Natural killer cell (primary cell): ENCODE data around the gene BRINP2. TPM values are rescaled to one million over a fixed set of nuclear protein-coding genes. Genes with fewer than 3 reads are reported as not detected.

ENCODE experiments used
- ATAC-seq, 3 donors: fragments of 150-1000 bp in 2 of 3; fragments of 200-7000 bp in 1 of 3; cut with Tn5 transposase; 1 replicate in 1 of 3; 2 replicates in 2 of 3; pipeline ENCODE4 v1.10.0; 2021; ENCODE audit warnings: mild to moderate bottlenecking in 2 of 3, moderate library complexity in 2 of 3
- DNase-seq, 2 donors: peaks; one replicate each; pipeline versions ENCODE4 v3.0.0 to v3.0.0-alpha.2; 2013 to 2021; ENCODE audit warnings: mixed read lengths in 1 of 2
- H3K27ac ChIP-seq: one replicate; pipeline ENCODE4 v1.5.1; 2013; ENCODE audit warnings: mild to moderate bottlenecking, low read length
- H3K27me3 ChIP-seq: one replicate; pipeline ENCODE4 v1.6.1; 2013; ENCODE audit warnings: low read length; ENCODE audit not compliant: control insufficient read depth, insufficient read depth
- H3K36me3 ChIP-seq: one replicate; pipeline ENCODE4 v1.6.1; 2013; ENCODE audit warnings: low read length; ENCODE audit not compliant: control insufficient read depth, insufficient read depth
- H3K4me1 ChIP-seq: one replicate; pipeline ENCODE4 v1.6.1; 2013; ENCODE audit warnings: low read length; ENCODE audit not compliant: control insufficient read depth, insufficient read depth
- H3K4me3 ChIP-seq: one replicate; pipeline ENCODE4 v1.5.1; 2013; ENCODE audit warnings: low read length
- H3K9me3 ChIP-seq: one replicate; pipeline ENCODE4 v1.6.1; 2013; ENCODE audit warnings: low read length; ENCODE audit not compliant: control insufficient read depth, insufficient read depth
- H3K27ac Mint-ChIP-seq, 2 donors: one replicate each; pipeline ENCODE4 v1.8.0; 2022; ENCODE audit warnings: mild to moderate bottlenecking in 2 of 2, mixed read lengths in 2 of 2, moderate library complexity in 1 of 2
- H3K27me3 Mint-ChIP-seq, 2 donors: one replicate each; pipeline ENCODE4 v1.8.0; 2022; ENCODE audit warnings: low read depth in 2 of 2, mixed read lengths in 2 of 2
- H3K36me3 Mint-ChIP-seq: one replicate; pipeline ENCODE4 v1.8.0; 2022; ENCODE audit warnings: mixed read lengths
- H3K4me1 Mint-ChIP-seq, 2 donors: one replicate each; pipeline ENCODE4 v1.8.0; 2022; ENCODE audit warnings: mixed read lengths in 2 of 2
- H3K4me3 Mint-ChIP-seq: one replicate; pipeline ENCODE4 v1.8.0; 2022; ENCODE audit warnings: mild to moderate bottlenecking, moderate library complexity, mixed read lengths
- H3K9me3 Mint-ChIP-seq, 2 donors: one replicate each; pipeline ENCODE4 v1.8.0; 2022; ENCODE audit warnings: mixed read lengths in 2 of 2
- WGBS: methylation state at CpG from one replicate; pipeline ENCODE4 v1.1.7; 2013; ENCODE audit warnings: missing lambda C conversion rate; ENCODE audit not compliant: insufficient coverage; 5-methylcytosine and 5-hydroxymethylcytosine counted together
- intact Hi-C: fragments of 100-400 bp; cut with micrococcal nuclease; formaldehyde crosslinking; loops from one replicate; pipeline ENCODE4 v1.14.2; 2022
- total RNA-seq, 4 donors: library from RNA; stranded (reverse); fragments of 120-200 nt in 1 of 4; gene quantifications; one replicate each; pipeline versions ENCODE4 v1.2.3 to v1.2.4, GENCODE V29; 2013 to 2022
- TF ChIP-seq, protein P1 (sequence below): fragments of 200-600 bp; IDR thresholded peaks from one replicate; pipeline ENCODE4 v1.8.0; 2022; ENCODE audit warnings: antibody characterized with exemption

Gene BRINP2
- total RNA-seq, 3 donors from 2014 or later (not counting 1 experiment from before 2014, with no cell fraction given), result not detected

DNA sequence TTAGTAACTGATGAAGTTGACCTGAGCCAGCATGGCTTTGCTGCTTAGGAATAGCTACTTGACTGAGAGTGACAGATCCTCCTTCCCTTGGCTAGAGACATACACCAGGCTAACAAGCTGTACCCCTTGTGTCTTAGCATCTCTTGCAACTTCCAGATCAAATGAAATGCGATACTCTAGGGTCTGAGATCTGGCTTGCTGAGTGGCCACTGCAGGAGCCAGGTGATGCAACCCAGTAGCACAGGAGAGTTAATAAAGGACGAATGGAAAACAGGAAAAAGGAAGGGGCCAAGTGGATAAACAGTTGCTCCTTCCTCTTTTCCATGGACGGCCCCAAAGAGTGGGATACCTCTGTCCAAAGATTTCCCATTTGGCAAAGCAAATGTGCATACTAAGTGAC lies 44.5 kb upstream of the BRINP2 start:
- DNase-seq, result no peak
- TF ChIP-seq, protein P1, sequence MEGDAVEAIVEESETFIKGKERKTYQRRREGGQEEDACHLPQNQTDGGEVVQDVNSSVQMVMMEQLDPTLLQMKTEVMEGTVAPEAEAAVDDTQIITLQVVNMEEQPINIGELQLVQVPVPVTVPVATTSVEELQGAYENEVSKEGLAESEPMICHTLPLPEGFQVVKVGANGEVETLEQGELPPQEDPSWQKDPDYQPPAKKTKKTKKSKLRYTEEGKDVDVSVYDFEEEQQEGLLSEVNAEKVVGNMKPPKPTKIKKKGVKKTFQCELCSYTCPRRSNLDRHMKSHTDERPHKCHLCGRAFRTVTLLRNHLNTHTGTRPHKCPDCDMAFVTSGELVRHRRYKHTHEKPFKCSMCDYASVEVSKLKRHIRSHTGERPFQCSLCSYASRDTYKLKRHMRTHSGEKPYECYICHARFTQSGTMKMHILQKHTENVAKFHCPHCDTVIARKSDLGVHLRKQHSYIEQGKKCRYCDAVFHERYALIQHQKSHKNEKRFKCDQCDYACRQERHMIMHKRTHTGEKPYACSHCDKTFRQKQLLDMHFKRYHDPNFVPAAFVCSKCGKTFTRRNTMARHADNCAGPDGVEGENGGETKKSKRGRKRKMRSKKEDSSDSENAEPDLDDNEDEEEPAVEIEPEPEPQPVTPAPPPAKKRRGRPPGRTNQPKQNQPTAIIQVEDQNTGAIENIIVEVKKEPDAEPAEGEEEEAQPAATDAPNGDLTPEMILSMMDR, result no peak
- no peak overlapping the region for H3K27ac Mint-ChIP-seq
- H3K27ac ChIP-seq, result no peak overlapping the region
- H3K27me3 Mint-ChIP-seq, result no peaks in the 10 kb centered on the region
- H3K4me3 ChIP-seq, result no peak overlapping the region
- peaks cover 7 to 10% of the 10 kb centered on the region in 2 donors for H3K9me3 Mint-ChIP-seq
- H3K27me3 ChIP-seq, result no peaks in the 10 kb centered on the region
- no peaks in the 10 kb centered on the region for H3K36me3 ChIP-seq
- peaks cover 3% of the 10 kb centered on the region for H3K9me3 ChIP-seq
- no peak overlapping the region for H3K4me3 Mint-ChIP-seq
- ATAC-seq, result no peak
- intact Hi-C loops, result no loop called here
- H3K36me3 Mint-ChIP-seq, result no peaks in the 10 kb centered on the region
- WGBS, result 34% methylated on average over 3 of the region's 3 CpGs
- H3K4me1 ChIP-seq, result no peaks in the 10 kb centered on the region
- H3K4me1 Mint-ChIP-seq, result no peaks in the 10 kb centered on the region

DNA sequence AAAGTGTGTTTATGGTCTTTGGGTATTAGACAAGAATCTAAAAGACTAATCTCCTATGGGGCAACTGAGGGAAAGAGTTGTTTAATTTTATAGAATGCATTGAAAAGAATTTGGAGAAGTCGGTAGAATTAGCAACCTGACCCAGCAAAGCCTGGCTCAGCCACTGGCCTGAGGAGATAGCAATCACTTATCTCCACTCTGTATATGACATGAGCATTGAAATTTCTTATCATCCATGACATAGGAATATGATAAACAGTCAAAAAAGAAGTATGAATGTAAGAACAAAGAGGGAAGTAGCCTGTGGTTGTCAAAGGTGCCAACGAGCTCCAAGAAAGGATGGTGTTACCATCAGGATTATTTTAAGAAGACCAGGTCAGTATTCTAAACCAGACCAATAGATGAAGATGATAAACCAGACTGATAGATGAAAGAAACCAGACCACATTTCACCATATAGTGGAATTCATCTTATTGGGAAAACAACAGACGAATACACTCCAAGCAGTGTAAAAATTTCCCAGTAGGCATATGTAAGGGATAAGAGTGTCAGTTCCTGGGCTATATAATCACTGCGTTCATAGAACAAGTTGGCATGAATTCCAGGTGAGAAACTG lies 42.0 kb upstream of the BRINP2 start:
- no peak overlapping the region for H3K27ac Mint-ChIP-seq
- no peak for ATAC-seq
- no peaks in the 10 kb centered on the region for H3K27me3 ChIP-seq
- no peak overlapping the region for H3K4me3 Mint-ChIP-seq
- intact Hi-C loops, result no loop called here
- no peak overlapping the region for H3K4me3 ChIP-seq
- no peak overlapping the region for H3K27ac ChIP-seq
- WGBS, result 86% methylated on average over 4 of the region's 4 CpGs
- no peaks in the 10 kb centered on the region for H3K4me1 Mint-ChIP-seq
- no peaks in the 10 kb centered on the region for H3K9me3 ChIP-seq
- no peak for DNase-seq
- H3K9me3 Mint-ChIP-seq, result peaks cover 7 to 10% of the 10 kb centered on the region in 2 donors
- no peaks in the 10 kb centered on the region for H3K27me3 Mint-ChIP-seq
- H3K36me3 ChIP-seq, result no peaks in the 10 kb centered on the region
- no peaks in the 10 kb centered on the region for H3K4me1 ChIP-seq
- TF ChIP-seq, protein P1, result no peak
- no peaks in the 10 kb centered on the region for H3K36me3 Mint-ChIP-seq

- no peak for ATAC-seq
- Histone ChIP-seq H3K4me1 (no peaks in the 10 kb centered on the region), H3K27ac (no peak overlapping the region), H3K4me3 (no peak overlapping the region), H3K9me3 (no peaks in the 10 kb centered on the region), H3K36me3 (no peaks in the 10 kb centered on the region), H3K27me3 (no peaks in the 10 kb centered on the region)
- Mint-ChIP-seq H3K27ac (no peak overlapping the region), H3K9me3 (peaks cover 7 to 10% of the 10 kb centered on the region in 2 donors), H3K36me3 (no peaks in the 10 kb centered on the region), H3K27me3 (no peaks in the 10 kb centered on the region), H3K4me3 (no peak overlapping the region), H3K4me1 (no peaks in the 10 kb centered on the region)
- intact Hi-C loops, result no loop called here
- TF ChIP-seq, protein P1, result no peak
- DNase-seq, result no peak
- WGBS, result 86% methylated on average over 5 of the region's 5 CpGs
Measured at GRCh38 chr1:177130451-177130945, 40.3 kb upstream of the BRINP2 start.

- intact Hi-C loops, result no loop called here
- H3K4me1 Mint-ChIP-seq, result no peaks in the 10 kb centered on the region
- no peak for DNase-seq
- no peaks in the 10 kb centered on the region for H3K27me3 Mint-ChIP-seq
- H3K27ac Mint-ChIP-seq, result no peak overlapping the region
- no peak for ATAC-seq
- H3K4me1 ChIP-seq, result no peaks in the 10 kb centered on the region
- H3K36me3 Mint-ChIP-seq, result no peaks in the 10 kb centered on the region
- no peaks in the 10 kb centered on the region for H3K9me3 ChIP-seq
- H3K27ac ChIP-seq, result no peak overlapping the region
- H3K27me3 ChIP-seq, result no peaks in the 10 kb centered on the region
- H3K4me3 Mint-ChIP-seq, result no peak overlapping the region
- TF ChIP-seq, protein P1, result no peak
- no peaks in the 10 kb centered on the region for H3K36me3 ChIP-seq
- whole genome bisulfite sequencing, result 74% methylated on average over 3 of the region's 4 CpGs
- H3K4me3 ChIP-seq, result no peak overlapping the region
- peaks cover 3 to 10% of the 10 kb centered on the region in 2 donors for H3K9me3 Mint-ChIP-seq
Measured at GRCh38 chr1:177131723-177132122, 39.0 kb upstream of the BRINP2 start.
